SH-SY5Y (cell line): Measurements from ENCODE around the gene EPHB4.

ENCODE experiments used
- GATA2 ChIP-seq: IDR thresholded peaks from 2 replicates; pipeline ENCODE4 v1.6.1; 2011; ENCODE audit warnings: mild to moderate bottlenecking, low read depth, low read length
- GATA3 ChIP-seq: IDR thresholded peaks from 2 replicates; pipeline ENCODE4 v1.6.1; 2011; ENCODE audit warnings: low read depth, mild to moderate bottlenecking, low read length, moderate library complexity

Gene EPHB4

DNA sequence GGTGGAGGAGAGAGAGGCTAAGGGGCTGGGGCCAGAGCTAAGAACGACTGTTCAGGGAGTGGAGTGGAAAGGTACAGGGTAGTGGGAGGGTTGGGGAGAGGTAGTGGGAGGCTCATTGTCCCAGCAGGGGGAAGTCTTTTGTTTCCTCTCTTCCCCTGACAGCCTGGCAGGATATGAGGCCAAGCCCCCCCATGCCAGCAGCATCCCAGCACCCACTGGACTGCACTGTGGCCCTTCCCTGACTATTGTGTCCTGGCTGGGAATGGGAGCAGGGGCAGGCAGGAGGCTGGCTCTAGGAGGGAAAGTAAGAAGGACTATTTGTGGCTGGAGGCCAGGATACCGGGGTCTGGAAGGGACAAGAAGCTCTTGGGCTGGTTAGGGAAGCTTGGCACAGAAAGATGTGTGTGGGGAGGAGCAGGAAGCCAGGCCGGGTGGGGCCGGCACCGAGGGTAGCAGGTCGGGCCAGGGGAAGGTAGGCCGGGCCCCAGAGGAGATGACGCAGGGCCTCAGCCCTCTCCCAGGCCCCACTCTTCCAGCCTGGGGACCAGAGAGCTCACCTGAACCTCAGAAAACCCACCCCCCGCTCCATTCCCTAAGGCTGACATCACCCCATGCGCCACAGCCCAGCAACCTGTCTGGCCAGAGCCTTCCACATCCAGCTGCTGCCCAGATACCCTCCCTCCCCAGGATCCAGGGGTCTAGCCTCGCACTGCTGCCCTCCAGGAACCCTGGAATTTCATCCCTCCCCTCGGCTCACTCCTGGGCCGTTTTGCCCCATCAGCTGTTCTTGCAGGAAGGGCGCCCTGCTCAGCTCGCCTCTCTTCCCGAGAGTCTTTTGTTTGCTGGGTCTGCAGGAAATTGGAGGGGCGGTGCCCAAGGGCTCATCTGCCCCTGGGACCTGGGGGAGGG, 8.8 kb upstream of the EPHB4 start:
- no peak for TF ChIP-seq GATA2
- TF ChIP-seq GATA3: no peak

GRCh38 chr7:100832281-100832633, 4.9 kb upstream of the EPHB4 start:
- no peak for TF ChIP-seq GATA3
- TF ChIP-seq GATA2: no peak

DNA sequence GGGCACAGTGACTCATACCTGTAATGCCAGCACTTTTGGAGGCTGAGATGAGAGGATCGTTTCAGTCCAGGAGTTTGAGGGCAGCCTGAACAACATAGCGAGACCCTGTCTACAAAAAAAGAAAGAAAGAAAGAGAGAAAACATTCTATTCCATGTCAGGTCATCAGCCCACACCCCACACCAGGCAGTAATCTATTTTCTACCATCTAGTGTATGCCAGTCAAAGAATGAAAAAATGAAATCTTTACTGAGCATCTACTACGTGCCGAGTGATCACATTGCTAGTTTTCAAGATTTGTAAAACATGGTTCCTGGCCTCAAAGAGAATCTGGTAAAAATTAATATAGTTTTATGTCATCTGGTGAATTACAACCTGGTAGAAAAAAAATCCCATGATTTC, 3.1 kb upstream of the EPHB4 start:
- TF ChIP-seq GATA3: no peak
- no peak for TF ChIP-seq GATA2

GRCh38 chr7:100829150-100829716, 1.9 kb upstream of the EPHB4 start:
- TF ChIP-seq GATA3 (no peak), GATA2 (no peak)

DNA sequence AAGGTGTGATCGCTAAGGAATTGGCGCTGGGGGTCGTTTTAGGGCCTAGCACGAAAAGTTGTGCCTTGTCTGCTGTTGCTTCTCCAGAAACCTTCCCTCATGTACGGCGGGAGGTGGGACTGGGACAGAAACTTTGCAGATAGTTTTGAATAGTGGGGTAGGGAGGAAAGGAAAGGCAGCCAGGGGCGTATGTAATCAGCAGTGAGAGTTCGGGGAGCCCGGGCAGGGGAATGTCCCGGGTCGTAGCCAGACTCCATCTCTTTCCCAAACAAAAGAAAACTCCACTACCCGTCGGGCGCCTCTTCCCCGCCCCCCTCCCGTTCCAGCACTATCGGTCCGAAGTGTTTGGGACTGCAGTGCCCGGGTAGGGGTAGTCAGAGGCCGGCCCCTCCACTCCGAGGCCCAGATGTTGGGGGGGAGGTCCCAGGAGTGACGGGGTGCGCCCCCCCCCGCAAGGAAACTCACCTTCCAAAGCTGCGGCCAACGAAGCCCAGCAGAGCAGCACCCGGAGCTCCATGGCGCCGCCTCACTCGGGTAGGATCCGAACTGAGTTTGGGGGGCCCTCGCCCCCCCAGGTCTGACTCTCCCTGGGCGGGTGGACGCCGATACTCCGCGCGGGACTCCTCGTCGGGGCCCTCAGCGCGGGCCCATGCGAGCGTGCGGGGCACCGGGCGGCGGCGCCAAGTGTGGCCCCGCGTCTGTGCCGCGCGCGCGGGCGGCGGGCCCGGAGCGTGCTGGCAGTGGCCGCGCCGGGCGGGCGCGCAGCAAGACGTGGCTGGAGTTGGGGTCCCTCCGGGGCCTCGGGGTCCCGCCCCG, 601 bp downstream of the EPHB4 start:
- TF ChIP-seq GATA2 (no peak), GATA3 (no peak)

DNA sequence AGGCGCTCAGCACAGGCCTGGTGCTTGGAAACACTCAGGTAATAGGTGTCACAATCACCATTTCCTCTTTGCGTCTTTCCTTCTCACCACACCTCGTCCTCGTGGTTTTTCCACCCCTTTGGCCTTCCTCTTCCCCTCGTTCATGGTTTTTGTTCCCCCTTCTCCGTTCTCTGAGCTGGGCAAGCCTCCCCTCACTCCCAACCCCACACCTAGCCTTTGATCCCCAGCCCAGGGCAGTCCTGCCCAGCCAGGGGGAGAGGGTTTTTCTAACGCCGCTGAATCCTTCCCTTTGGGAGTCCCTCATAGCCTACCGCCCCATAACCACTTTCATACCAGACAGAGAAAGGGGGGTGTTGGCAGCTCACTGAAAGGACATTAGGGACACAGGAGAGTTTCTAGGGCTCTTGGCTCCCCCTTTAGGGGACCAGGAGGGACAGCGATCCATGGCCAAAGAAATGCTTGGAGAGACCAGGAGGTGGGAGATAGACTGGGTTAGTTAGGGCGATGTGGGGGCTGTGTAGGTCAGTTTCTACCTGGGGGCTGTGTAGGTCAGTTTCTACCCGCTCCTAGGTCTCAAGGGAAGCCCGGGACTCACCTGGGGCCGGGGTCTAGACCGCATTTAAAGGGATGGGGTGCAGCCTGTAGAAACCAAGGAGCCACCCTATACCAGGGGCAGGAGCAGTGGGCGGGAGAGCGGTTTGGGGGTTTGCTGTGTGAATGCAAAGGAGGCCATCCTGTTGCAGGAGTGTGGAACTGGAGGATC, 1.4 kb downstream of the EPHB4 start:
- no peak for TF ChIP-seq GATA2
- no peak for TF ChIP-seq GATA3

DNA sequence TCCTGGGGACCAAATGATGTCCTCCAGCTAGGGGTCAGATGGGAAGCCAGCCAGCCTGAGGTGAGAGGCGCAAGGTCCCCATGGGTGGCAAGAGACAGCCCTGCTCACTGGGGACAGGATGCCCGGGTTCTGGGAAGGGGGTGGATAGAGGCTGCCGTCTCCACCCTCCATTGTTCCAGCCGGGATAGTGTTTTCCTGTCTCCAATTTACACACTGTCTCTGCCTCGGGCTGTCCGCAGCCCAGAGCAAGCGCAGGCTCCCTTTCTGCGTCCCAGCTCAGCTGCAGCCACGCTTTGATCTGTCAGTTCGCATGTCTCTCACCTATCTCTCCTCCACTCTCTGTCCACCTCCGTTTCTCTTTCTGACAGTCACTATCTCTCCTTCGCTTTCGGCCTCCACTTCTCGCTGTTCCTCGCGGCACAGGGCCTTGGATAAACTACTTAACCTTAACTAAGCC, 2.1 kb downstream of the EPHB4 start:
- no peak for TF ChIP-seq GATA2
- TF ChIP-seq GATA3: no peak

DNA sequence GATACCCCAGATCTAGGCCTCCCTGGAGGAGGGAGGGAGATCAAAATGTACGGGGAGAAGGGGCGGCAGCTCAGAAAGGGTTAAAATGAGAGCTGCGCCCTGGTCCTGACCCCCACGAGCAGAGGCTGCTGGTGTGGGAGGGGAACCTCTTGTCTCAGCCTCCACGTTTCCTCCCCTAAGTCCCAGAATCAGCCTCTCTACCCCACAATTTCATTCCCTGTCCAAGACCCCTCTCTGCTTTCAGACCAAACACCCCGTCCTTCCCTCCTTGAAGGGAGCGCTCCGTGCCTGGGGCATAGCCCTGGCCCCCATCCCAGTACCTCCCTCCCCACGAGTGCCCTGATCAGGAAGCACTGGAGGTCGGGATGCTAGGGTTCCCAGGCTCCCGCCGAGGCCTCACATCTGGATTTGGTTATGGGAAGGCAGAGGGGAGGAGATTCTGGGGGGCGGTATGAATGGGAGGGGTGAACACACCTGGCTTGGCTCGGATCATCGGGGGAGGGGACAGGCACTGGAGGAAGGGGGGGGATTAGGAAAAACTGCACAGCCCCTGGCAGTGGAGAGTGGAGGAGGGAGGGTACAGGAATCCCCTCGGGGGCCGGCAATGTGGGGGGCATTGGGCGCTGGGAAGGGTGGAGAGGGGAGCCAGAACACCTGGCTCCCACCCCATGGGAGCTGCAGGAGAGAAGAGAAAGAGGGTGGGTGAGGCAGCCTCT, 2.7 kb downstream of the EPHB4 start:
- TF ChIP-seq GATA3 (no peak), GATA2 (no peak)

DNA sequence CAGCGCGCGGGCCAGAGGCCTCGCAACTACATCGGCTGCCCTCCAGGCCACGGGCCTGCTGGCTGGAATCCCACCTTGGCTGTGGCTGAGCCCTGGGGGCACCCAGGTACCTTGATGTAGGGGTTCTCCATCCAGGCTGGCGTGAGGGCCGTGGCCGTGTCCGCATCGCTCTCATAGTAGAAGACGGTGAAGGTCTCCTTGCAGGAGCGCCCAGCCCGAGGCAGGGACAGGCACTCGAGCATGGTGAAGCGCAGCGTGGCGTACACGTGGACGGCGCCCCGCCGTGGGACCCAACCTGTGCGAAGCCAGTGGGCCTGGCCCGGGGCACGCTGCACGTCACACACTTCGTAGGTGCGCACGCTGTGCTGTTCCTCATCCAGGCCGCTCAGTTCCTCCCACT, 3.8 kb downstream of the EPHB4 start:
- TF ChIP-seq GATA3 (no peak), GATA2 (no peak)

- no peak for TF ChIP-seq GATA2
- no peak for TF ChIP-seq GATA3
Observed at GRCh38 chr7:100823140-100823525, 4.2 kb downstream of the EPHB4 start.

GRCh38 chr7:100822236-100823139, 4.8 kb downstream of the EPHB4 start:
- TF ChIP-seq GATA2: no peak
- no peak for TF ChIP-seq GATA3

DNA sequence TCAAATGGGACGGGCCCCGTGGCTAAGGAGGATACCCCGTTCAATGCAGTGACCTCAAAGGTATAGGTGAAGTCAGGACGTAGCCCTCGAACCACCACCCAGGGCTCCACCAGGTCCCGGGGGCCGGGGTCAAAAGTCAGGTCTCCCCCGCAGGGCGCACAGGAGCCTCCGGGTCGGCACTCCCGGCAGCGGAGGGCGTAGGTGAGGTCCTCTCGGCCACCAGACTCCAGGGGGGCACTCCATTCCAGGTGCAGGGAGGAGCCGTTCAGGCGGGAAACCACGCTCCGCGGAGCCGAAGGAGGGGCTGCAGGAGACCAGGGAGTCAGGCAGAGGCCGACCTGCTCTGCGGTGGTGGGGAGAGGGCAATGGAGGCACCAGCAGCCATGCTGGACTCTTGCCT, 7.7 kb downstream of the EPHB4 start:
- no peak for TF ChIP-seq GATA2
- no peak for TF ChIP-seq GATA3

- TF ChIP-seq GATA3: no peak
- TF ChIP-seq GATA2: no peak
Observed at GRCh38 chr7:100818825-100819224, 8.5 kb downstream of the EPHB4 start.
